HUES48 (cell line): Measurements from ENCODE around the gene PFKFB1.

Source experiments
- H3K27ac ChIP-seq: one replicate; pipeline ENCODE4 v1.7.0; 2013; ENCODE audit warnings: low read depth, low read length, inconsistent platforms
- H3K27me3 ChIP-seq: 2 replicates; pipeline ENCODE4 v1.6.1; 2013; ENCODE audit warnings: mild to moderate bottlenecking, low read length; ENCODE audit not compliant: control insufficient read depth, insufficient read depth
- H3K36me3 ChIP-seq: 2 replicates; pipeline ENCODE4 v1.6.1; 2013; ENCODE audit warnings: low read length; ENCODE audit not compliant: control insufficient read depth, insufficient read depth
- H3K4me1 ChIP-seq: 2 replicates; pipeline ENCODE4 v1.6.1; 2013; ENCODE audit warnings: mild to moderate bottlenecking, low read length; ENCODE audit not compliant: control insufficient read depth, insufficient read depth
- H3K4me3 ChIP-seq: 2 replicates; pipeline ENCODE4 v1.5.1; 2013; ENCODE audit warnings: mild to moderate bottlenecking, low read depth, low read length
- H3K9ac ChIP-seq: 2 replicates; pipeline ENCODE4 v1.6.1; 2013; ENCODE audit warnings: mild to moderate bottlenecking, low read depth, low read length, moderate library complexity
- H3K9me3 ChIP-seq: 2 replicates; pipeline ENCODE4 v1.6.1; 2013; ENCODE audit warnings: low read length; ENCODE audit not compliant: control insufficient read depth, insufficient read depth

The PFKFB1 gene

DNA sequence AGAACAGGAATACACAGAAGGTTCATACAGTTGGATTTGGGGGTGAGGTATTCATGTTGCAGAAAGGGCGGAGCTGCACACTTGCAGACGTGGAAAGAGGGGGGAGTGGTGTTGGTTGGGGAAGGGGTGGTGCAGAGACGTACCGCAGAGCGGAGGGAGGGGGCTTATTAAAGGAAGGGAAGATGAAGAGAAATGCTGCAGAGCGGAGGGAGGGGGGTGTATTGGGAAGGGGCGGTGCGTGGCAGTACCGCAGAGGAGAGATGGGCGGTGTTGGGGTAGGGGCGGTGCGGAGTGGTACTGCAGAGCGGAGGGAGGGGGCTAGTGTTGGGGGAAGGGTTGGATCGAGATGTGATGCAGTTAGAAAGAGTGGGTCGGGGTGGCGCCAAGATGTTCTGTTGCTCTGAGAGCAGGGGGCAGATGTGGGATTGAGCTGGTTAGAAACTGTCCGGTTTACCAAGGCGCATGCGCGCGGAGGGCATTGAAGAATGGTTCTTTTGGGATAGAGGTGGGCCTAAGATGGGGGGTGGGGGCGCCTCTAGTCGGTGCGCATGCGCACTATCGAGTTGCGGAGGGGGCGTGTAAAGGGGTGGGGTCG lies 72.5 kb downstream of the PFKFB1 start:
- Histone ChIP-seq H3K36me3 (peaks cover 44% of the 10 kb centered on the region), H3K9me3 (peaks cover 41% of the 10 kb centered on the region), H3K4me1 (no peaks in the 10 kb centered on the region), H3K27ac (no peak overlapping the region), H3K27me3 (no peaks in the 10 kb centered on the region), H3K9ac (peak overlapping the region; percentile 31; the same call in 1 of the 2 replicates), H3K4me3 (peak overlapping the region; percentile 84)

DNA sequence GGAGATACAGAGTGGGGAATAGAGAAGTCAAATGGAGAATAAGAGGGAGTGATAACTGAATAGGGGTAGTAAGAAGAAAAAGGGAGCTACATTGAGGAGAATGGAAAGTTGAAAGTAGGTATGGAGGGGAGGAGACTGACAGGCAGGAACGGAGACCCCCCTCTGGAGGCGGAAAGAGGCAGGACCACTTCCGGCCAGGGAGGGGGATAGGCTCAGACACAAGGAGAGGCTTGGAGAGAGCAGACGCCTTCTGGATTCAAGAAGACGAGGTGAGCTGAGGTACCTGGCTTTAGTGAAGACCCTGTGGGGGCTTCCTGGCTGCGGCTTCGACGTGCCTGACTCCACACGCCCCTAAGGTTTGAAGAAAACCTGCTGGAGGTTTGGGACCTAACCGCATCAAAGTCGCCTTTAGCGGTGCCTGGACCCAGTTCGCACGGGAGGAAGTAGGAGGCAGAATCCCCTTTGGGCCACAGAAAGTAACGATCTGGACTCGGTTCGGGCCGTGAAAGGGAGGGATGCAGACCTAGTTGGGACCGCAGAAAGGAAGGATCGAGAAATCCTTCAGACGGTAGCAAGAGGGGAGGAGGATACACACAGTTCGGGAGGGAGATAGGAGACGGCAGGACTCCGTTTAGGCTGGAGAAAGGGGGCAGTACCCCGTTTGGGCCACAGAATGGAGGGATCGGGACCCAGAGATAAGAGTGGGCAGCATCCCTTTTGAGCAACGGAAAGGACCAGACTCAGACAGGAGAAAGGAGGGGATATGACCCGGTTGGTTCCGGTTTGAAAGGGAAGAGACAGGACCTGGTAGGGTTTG lies 73.2 kb downstream of the PFKFB1 start, which contains the start of gene TRO:
TRO (plus strand) TSS at position 215 of the 817 bp plus-strand sequence. CDS start 1,423 bp downstream, outside the sequence.
- H3K9ac ChIP-seq: peak within 1 kb of the TSS; percentile 31; the same call in 1 of the 2 replicates

GRCh38 chrX:54909941-54910340 lies 84.0 kb downstream of the PFKFB1 start:
- H3K36me3 ChIP-seq: no peaks in the 10 kb centered on the region
- H3K27ac ChIP-seq: no peak overlapping the region
- H3K4me3 ChIP-seq: no peak overlapping the region
- H3K9me3 ChIP-seq: peaks cover 35% of the 10 kb centered on the region
- no peak overlapping the region for H3K9ac ChIP-seq
- H3K27me3 ChIP-seq: no peaks in the 10 kb centered on the region
- H3K4me1 ChIP-seq: no peaks in the 10 kb centered on the region

More for the DNA sequence above, 73.2 kb downstream of the PFKFB1 start, which contains the start of gene TRO:
- H3K9me3 ChIP-seq: peaks cover 43% of the 10 kb centered on the region
- no peaks in the 10 kb centered on the region for H3K27me3 ChIP-seq
- H3K4me1 ChIP-seq: no peaks in the 10 kb centered on the region
- peaks cover 37% of the 10 kb centered on the region for H3K36me3 ChIP-seq
- no peak within 1 kb of the TSS for H3K27ac ChIP-seq
- H3K4me3 ChIP-seq: peak within 1 kb of the TSS; percentile 84

- Histone ChIP-seq H3K36me3 (no peaks in the 10 kb centered on the region), H3K4me1 (no peaks in the 10 kb centered on the region), H3K9ac (no peak overlapping the region), H3K4me3 (no peak overlapping the region), H3K9me3 (peaks cover 42% of the 10 kb centered on the region), H3K27me3 (no peaks in the 10 kb centered on the region), H3K27ac (no peak overlapping the region)
These were observed 99.8 kb downstream of the PFKFB1 start for GRCh38 chrX:54894159-54894558.

DNA sequence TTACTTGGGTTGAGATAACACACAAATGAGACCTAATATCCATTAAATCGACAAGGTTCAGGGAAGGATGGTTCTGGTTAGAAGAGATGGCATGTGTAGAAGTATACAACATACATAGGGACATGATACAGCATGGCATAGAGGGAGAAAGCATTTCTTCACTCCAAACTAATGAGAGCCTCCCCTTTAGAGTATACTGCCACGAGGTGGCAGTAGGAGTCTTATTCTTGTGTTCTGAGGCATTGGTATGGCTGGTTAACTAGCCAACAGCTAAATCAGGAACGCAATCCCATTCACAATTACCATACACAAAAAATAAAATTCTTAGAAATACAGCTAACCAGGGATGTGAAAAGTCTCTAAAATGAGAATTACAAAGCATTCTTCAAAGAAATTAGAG lies 102.4 kb downstream of the PFKFB1 start:
- no peak overlapping the region for H3K4me3 ChIP-seq
- H3K9ac ChIP-seq: no peak overlapping the region
- H3K27ac ChIP-seq: no peak overlapping the region
- H3K4me1 ChIP-seq: no peaks in the 10 kb centered on the region
- no peaks in the 10 kb centered on the region for H3K36me3 ChIP-seq
- peaks cover 48% of the 10 kb centered on the region for H3K9me3 ChIP-seq
- no peaks in the 10 kb centered on the region for H3K27me3 ChIP-seq

GRCh38 chrX:54885740-54886139 lies 108.2 kb downstream of the PFKFB1 start:
- H3K36me3 ChIP-seq: no peaks in the 10 kb centered on the region
- H3K4me3 ChIP-seq: no peak overlapping the region
- no peak overlapping the region for H3K27ac ChIP-seq
- H3K27me3 ChIP-seq: no peaks in the 10 kb centered on the region
- H3K4me1 ChIP-seq: no peaks in the 10 kb centered on the region
- H3K9ac ChIP-seq: no peak overlapping the region
- H3K9me3 ChIP-seq: peaks cover 51% of the 10 kb centered on the region
